Measurements from ENCODE around the gene KRT28. TPM values are rescaled to one million over a fixed set of nuclear protein-coding genes. Genes with fewer than 3 reads are reported as not detected.
"Not testable (repeated sequence)": the region's sequence is repeated elsewhere in the genome, so short reads cannot be mapped to it uniquely, and the experiment has no call there.

Gene KRT28
- total RNA-seq, 1 experiment from 2014 or later = not detected

- no peak within 1 kb of the TSS for H3K4me3 ChIP-seq
- H3K9me3 ChIP-seq = no peaks in the 10 kb centered on the region
These were observed 22.5 kb upstream of the KRT28 start, which contains the start of gene KRT10 for GRCh38 chr17:40822132-40822812. TSS of gene KRT10 (minus strand) at chr17:40822614. CDS start at chr17:40822585, 29 bp downstream.

GRCh38 chr17:40821536-40821935 lies 21.8 kb upstream of the KRT28 start:
- Histone ChIP-seq H3K4me3 (no peak overlapping the region), H3K9me3 (no peaks in the 10 kb centered on the region)
- no peak for DNase-seq

More at GRCh38 chr17:40822132-40822812, 22.5 kb upstream of the KRT28 start, which contains the start of gene KRT10:
- H3K27me3 ChIP-seq = no peaks in the 10 kb centered on the region
- no peak for DNase-seq
- peaks cover 10% of the 10 kb centered on the region for H3K36me3 ChIP-seq

GRCh38 chr17:40820228-40820838 lies 20.6 kb upstream of the KRT28 start:
- no peaks in the 10 kb centered on the region for H3K9me3 ChIP-seq
- H3K36me3 ChIP-seq = peaks cover 16% of the 10 kb centered on the region
- DNase-seq = no peak
- H3K27me3 ChIP-seq = no peaks in the 10 kb centered on the region
- H3K4me3 ChIP-seq = peak overlapping the region; percentile 85

More at GRCh38 chr17:40821536-40821935, 21.8 kb upstream of the KRT28 start:
- Histone ChIP-seq H3K27me3 (no peaks in the 10 kb centered on the region), H3K36me3 (peaks cover 16% of the 10 kb centered on the region)

GRCh38 chr17:40819528-40820125 lies 19.9 kb upstream of the KRT28 start:
- Histone ChIP-seq H3K27me3 (no peaks in the 10 kb centered on the region), H3K36me3 (peaks cover 16% of the 10 kb centered on the region), H3K9me3 (no peaks in the 10 kb centered on the region), H3K4me3 (peak overlapping the region; percentile 85)
- DNase-seq = no peak

- Histone ChIP-seq H3K27me3 (no peaks in the 10 kb centered on the region), H3K4me3 (peak overlapping the region; percentile 85), H3K36me3 (peaks cover 16% of the 10 kb centered on the region), H3K9me3 (no peaks in the 10 kb centered on the region)
- DNase-seq = peak; percentile 90
These were observed 19.2 kb upstream of the KRT28 start for GRCh38 chr17:40818733-40819527.

- no peaks in the 10 kb centered on the region for H3K27me3 ChIP-seq
- no peaks in the 10 kb centered on the region for H3K9me3 ChIP-seq
- H3K36me3 ChIP-seq = peaks cover 16% of the 10 kb centered on the region
- peak overlapping the region; percentile 69 for H3K4me3 ChIP-seq
- no peak for DNase-seq
These were observed 18.6 kb upstream of the KRT28 start for GRCh38 chr17:40818343-40818732.

GRCh38 chr17:40817103-40817682 lies 17.4 kb upstream of the KRT28 start:
- H3K27me3 ChIP-seq = no peaks in the 10 kb centered on the region
- H3K4me3 ChIP-seq = no peak overlapping the region; the same call in 1 of the 2 replicates
- H3K36me3 ChIP-seq = peaks cover 16% of the 10 kb centered on the region
- H3K9me3 ChIP-seq = no peaks in the 10 kb centered on the region
- DNase-seq = no peak

GRCh38 chr17:40816569-40816968 lies 16.8 kb upstream of the KRT28 start:
- no peaks in the 10 kb centered on the region for H3K27me3 ChIP-seq
- H3K36me3 ChIP-seq = peaks cover 16% of the 10 kb centered on the region
- no peak overlapping the region for H3K4me3 ChIP-seq
- no peak for DNase-seq
- no peaks in the 10 kb centered on the region for H3K9me3 ChIP-seq

GRCh38 chr17:40815381-40815780 lies 15.6 kb upstream of the KRT28 start:
- H3K36me3 ChIP-seq = peaks cover 16% of the 10 kb centered on the region
- no peak for DNase-seq
- no peaks in the 10 kb centered on the region for H3K9me3 ChIP-seq
- H3K4me3 ChIP-seq = no peak overlapping the region
- H3K27me3 ChIP-seq = no peaks in the 10 kb centered on the region

- DNase-seq = not testable (repeated sequence)
These were observed 14.9 kb upstream of the KRT28 start for GRCh38 chr17:40814657-40815056.

GRCh38 chr17:40813804-40814203 lies 14.0 kb upstream of the KRT28 start:
- no peak for DNase-seq
- H3K36me3 ChIP-seq = peaks cover 16% of the 10 kb centered on the region
- no peaks in the 10 kb centered on the region for H3K27me3 ChIP-seq
- H3K4me3 ChIP-seq = no peak overlapping the region
- H3K9me3 ChIP-seq = no peaks in the 10 kb centered on the region

More at GRCh38 chr17:40814657-40815056, 14.9 kb upstream of the KRT28 start:
- H3K36me3 ChIP-seq = peaks cover 16% of the 10 kb centered on the region
- not testable (repeated sequence) for H3K4me3 ChIP-seq, H3K27me3 ChIP-seq, H3K9me3 ChIP-seq

GRCh38 chr17:40812639-40813038 lies 12.9 kb upstream of the KRT28 start:
- Histone ChIP-seq H3K9me3 (no peaks in the 10 kb centered on the region), H3K36me3 (peaks cover 10% of the 10 kb centered on the region), H3K4me3 (no peak overlapping the region), H3K27me3 (no peaks in the 10 kb centered on the region)
- no peak for DNase-seq

GRCh38 chr17:40810494-40810893 lies 10.7 kb upstream of the KRT28 start:
- no peak for DNase-seq
- H3K27me3 ChIP-seq = no peaks in the 10 kb centered on the region
- no peaks in the 10 kb centered on the region for H3K9me3 ChIP-seq
- H3K36me3 ChIP-seq = no peaks in the 10 kb centered on the region
- H3K4me3 ChIP-seq = no peak overlapping the region

GRCh38 chr17:40809721-40810421 lies 10.1 kb upstream of the KRT28 start:
- H3K4me3 ChIP-seq = no peak overlapping the region
- DNase-seq = no peak
- H3K27me3 ChIP-seq = no peaks in the 10 kb centered on the region
- no peaks in the 10 kb centered on the region for H3K36me3 ChIP-seq
- no peaks in the 10 kb centered on the region for H3K9me3 ChIP-seq

GRCh38 chr17:40806131-40806530 lies 6.4 kb upstream of the KRT28 start:
- DNase-seq = no peak
- no peaks in the 10 kb centered on the region for H3K9me3 ChIP-seq
- no peaks in the 10 kb centered on the region for H3K36me3 ChIP-seq
- no peak overlapping the region for H3K4me3 ChIP-seq
- H3K27me3 ChIP-seq = no peaks in the 10 kb centered on the region

GRCh38 chr17:40803617-40804082 lies 3.9 kb upstream of the KRT28 start:
- Histone ChIP-seq H3K4me3 (no peak overlapping the region), H3K36me3 (no peaks in the 10 kb centered on the region), H3K27me3 (no peaks in the 10 kb centered on the region), H3K9me3 (no peaks in the 10 kb centered on the region)
- peak; percentile 73 for DNase-seq

Data from MG63 (cell line).